ACC112 (cell line): ENCODE measurements around the gene ARPP21.

Experiments
- H2AFZ ChIP-seq: fragments of 200-600 bp; sonication (generic); one replicate; pipeline ENCODE4 v1.6.0; 2017; ENCODE audit warnings: antibody characterized with exemption, low read length; ENCODE audit not compliant: unreplicated experiment
- H3K27ac ChIP-seq: fragments of 200-600 bp; sonication (generic); 2 replicates; pipeline ENCODE4 v1.5.1; 2014; ENCODE audit warnings: low read depth, mild to moderate bottlenecking, antibody characterized with exemption, low read length, moderate library complexity
- H3K27me3 ChIP-seq: fragments of 200-600 bp; sonication (generic); 2 replicates; pipeline ENCODE4 v1.6.1; 2014; ENCODE audit warnings: mild to moderate bottlenecking, antibody characterized with exemption, low read length, moderate library complexity, mixed read lengths; ENCODE audit not compliant: insufficient read depth
- H3K36me3 ChIP-seq: fragments of 200-600 bp; sonication (generic); 2 replicates; pipeline ENCODE4 v1.6.1; 2016; ENCODE audit warnings: mild to moderate bottlenecking, antibody characterized with exemption, low read length, moderate library complexity, mixed read lengths; ENCODE audit not compliant: insufficient read depth
- H3K4me1 ChIP-seq: fragments of 200-600 bp; sonication (generic); one replicate; pipeline ENCODE4 v1.6.1; 2016; ENCODE audit warnings: low read length, mixed read lengths; ENCODE audit not compliant: insufficient read depth, unreplicated experiment, control insufficient read depth
- H3K4me3 ChIP-seq: fragments of 200-600 bp; sonication (generic); 2 replicates; pipeline ENCODE4 v1.5.1; 2014; ENCODE audit warnings: mild to moderate bottlenecking, low read depth, low read length
- H3K79me2 ChIP-seq: fragments of 200-600 bp; sonication (generic); one replicate; pipeline ENCODE4 v1.6.0; 2016; ENCODE audit warnings: low read length; ENCODE audit not compliant: control insufficient read depth, unreplicated experiment, insufficient read depth

ARPP21 gene

GRCh38 chr3:35751207-35751606 is 111.9 kb downstream of the ARPP21 start:
- no peak overlapping the region for H3K27ac ChIP-seq
- no peaks in the 10 kb centered on the region for H3K36me3 ChIP-seq
- H3K79me2 ChIP-seq: no peaks in the 10 kb centered on the region
- H3K4me1 ChIP-seq: no peaks in the 10 kb centered on the region
- H2AFZ ChIP-seq: no peak overlapping the region
- H3K4me3 ChIP-seq: no peak overlapping the region
- no peaks in the 10 kb centered on the region for H3K27me3 ChIP-seq

DNA sequence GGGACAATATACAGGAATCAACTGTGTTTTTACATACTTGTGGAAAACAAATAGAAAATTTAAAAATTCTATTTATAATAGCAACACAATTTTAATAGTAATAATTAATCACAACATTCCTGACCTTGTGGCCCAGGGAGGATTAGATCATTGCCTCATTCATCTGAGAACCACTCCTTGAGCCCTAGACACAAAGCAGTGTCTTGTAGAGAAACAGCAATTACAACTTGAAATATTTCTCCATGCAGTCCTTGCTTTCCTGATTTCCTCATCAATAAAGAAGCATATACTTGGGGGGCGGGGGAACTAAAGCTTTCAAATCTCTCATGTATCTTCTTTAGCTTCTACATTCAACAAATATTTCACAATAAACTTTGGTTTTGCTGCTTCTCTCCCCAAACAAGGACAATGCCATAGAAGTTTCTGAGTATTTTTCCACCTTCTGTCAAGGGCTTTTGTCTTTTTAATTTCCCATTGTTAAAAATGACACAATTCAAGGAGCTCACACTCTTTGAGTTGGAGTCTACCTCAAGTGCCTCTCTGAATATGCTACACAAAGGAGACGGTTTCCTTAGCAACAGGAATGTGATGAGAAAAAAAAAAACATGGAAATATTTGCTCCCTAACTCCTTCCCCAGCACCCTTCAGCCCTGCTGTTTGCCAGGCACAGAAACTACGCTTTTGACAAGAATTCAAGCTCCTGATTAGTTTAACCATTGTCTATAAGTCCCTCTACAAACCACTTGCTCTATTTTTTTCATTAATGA is 118.8 kb downstream of the ARPP21 start:
- no peak overlapping the region for H3K27ac ChIP-seq
- no peak overlapping the region for H3K4me3 ChIP-seq
- H3K27me3 ChIP-seq: no peaks in the 10 kb centered on the region
- no peaks in the 10 kb centered on the region for H3K4me1 ChIP-seq
- H2AFZ ChIP-seq: no peak overlapping the region
- H3K36me3 ChIP-seq: no peaks in the 10 kb centered on the region
- no peaks in the 10 kb centered on the region for H3K79me2 ChIP-seq

- no peaks in the 10 kb centered on the region for H3K27me3 ChIP-seq
- H2AFZ ChIP-seq: no peak overlapping the region
- H3K36me3 ChIP-seq: no peaks in the 10 kb centered on the region
Measured at GRCh38 chr3:35760146-35760545, 120.8 kb downstream of the ARPP21 start.

GRCh38 chr3:35761311-35761710 is 122.0 kb downstream of the ARPP21 start:
- Histone ChIP-seq H3K27me3 (no peaks in the 10 kb centered on the region), H3K4me1 (no peaks in the 10 kb centered on the region), H3K4me3 (no peak overlapping the region), H2AFZ (no peak overlapping the region), H3K36me3 (no peaks in the 10 kb centered on the region), H3K27ac (no peak overlapping the region), H3K79me2 (no peaks in the 10 kb centered on the region)

More at GRCh38 chr3:35760146-35760545, 120.8 kb downstream of the ARPP21 start:
- H3K4me3 ChIP-seq: no peak overlapping the region
- H3K79me2 ChIP-seq: no peaks in the 10 kb centered on the region
- H3K4me1 ChIP-seq: no peaks in the 10 kb centered on the region
- no peak overlapping the region for H3K27ac ChIP-seq

DNA sequence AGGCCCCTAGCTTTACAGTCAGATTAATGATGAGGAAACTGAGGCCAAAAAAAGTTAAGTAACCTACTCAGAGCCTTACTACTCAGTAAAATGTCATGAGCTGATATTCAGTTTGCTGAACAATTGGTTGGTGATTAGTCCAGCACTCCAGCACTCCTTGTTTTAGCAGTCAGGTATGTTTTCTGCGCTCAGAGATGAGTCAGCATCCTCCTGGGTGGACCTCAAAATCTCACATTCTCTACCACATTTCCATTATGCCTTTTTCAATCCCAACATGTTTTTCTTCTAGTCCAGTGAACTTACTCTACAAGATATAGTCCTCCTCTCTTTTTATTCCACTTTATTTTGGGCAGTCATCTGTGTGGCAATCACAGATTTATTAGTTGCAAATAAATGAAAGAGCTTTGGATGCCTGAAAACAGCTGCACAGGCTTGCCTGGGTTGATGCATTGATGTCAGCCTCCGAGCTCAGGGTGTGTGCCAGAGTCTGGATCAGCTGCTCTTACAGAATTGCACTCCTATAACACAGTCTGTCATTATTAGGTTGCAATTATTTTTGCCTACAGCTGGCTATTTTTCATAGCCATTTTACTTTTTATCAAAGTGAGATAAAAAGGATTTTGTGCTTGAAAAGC is 133.2 kb downstream of the ARPP21 start:
- H2AFZ ChIP-seq: no peak overlapping the region
- no peaks in the 10 kb centered on the region for H3K36me3 ChIP-seq
- H3K27ac ChIP-seq: no peak overlapping the region
- no peaks in the 10 kb centered on the region for H3K4me1 ChIP-seq
- no peaks in the 10 kb centered on the region for H3K79me2 ChIP-seq
- no peak overlapping the region for H3K4me3 ChIP-seq
- no peaks in the 10 kb centered on the region for H3K27me3 ChIP-seq

- H3K27me3 ChIP-seq: no peaks in the 10 kb centered on the region
- no peaks in the 10 kb centered on the region for H3K79me2 ChIP-seq
- H3K36me3 ChIP-seq: no peaks in the 10 kb centered on the region
- H3K4me3 ChIP-seq: no peak overlapping the region
- no peak overlapping the region for H2AFZ ChIP-seq
- H3K4me1 ChIP-seq: no peaks in the 10 kb centered on the region
- H3K27ac ChIP-seq: no peak overlapping the region
Measured at GRCh38 chr3:35773417-35773816, 134.1 kb downstream of the ARPP21 start.

DNA sequence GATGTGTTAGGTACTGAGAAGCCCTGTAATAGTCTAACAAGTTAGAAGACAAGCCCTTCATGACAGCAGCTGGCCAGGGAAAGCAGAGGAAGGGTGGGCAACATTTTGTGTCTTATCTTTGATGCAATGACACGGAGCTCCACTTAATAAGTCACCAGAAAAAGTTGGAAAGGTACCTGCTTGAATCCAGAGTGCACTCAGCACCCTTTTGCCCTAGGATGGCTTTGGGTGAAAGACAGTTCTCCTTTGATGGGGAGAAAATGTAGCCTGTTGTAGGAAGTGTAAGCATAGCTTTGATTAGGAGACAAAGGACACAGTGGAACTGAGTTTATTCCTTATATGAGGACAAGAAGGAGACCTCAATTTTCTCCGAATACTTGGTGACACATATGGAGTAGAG is 137.0 kb downstream of the ARPP21 start:
- Histone ChIP-seq H3K4me1 (no peaks in the 10 kb centered on the region), H3K27ac (no peak overlapping the region), H3K27me3 (peaks cover 4% of the 10 kb centered on the region; the same call in 1 of the 2 replicates), H2AFZ (no peak overlapping the region), H3K36me3 (no peaks in the 10 kb centered on the region), H3K79me2 (no peaks in the 10 kb centered on the region), H3K4me3 (no peak overlapping the region)

- no peak overlapping the region for H3K27ac ChIP-seq
- H3K4me1 ChIP-seq: no peaks in the 10 kb centered on the region
- peaks cover 4% of the 10 kb centered on the region; the same call in 1 of the 2 replicates for H3K27me3 ChIP-seq
- H3K4me3 ChIP-seq: no peak overlapping the region
- no peaks in the 10 kb centered on the region for H3K36me3 ChIP-seq
- H3K79me2 ChIP-seq: no peaks in the 10 kb centered on the region
- no peak overlapping the region for H2AFZ ChIP-seq
Measured at GRCh38 chr3:35777065-35777464, 137.7 kb downstream of the ARPP21 start.

DNA sequence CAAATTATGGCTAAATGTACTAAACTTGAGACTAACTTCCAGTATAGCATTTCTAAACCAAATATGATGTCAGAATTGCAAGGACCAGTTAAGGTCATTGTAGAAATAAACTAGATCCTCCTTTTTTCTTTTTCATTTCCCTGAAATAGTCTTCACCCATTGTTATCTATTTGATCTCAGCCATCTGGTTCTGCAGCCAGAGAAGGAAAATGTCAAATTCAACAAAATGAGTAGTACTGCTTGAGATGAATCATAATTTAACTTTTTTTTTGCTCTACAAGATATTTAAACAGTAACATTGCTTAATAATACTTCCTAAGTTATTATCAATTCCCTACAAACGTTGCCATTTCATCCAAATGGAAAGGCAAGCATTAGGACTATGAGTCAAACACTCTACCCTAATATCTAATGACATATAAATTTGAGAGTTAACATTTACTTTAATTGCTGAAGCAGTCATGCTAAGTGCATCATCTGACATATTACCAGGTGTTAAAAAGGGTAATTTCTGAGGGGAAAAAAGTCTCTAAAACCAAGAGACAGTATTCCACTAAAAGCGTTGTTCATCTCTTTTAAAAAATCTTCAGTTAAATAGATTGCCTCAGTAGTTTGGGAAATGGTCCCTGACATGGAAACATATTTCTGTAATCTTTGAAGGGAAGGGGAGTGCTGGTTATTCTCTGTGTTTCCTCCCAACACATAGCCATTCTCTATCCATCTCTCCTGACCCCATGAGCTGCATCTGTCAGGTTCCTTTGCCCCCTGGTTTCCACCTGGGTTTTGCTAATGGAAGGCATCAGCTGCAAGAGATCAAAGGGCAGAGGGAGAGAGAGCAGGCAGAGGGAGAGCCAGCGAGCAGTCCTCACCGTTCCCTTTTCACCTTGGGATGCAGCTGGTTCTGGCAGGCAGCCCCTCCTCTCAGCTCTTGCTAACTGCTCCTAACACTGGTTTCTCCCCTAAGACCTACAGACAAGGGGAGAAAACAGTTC is 138.5 kb downstream of the ARPP21 start:
- Histone ChIP-seq H3K79me2 (no peaks in the 10 kb centered on the region), H3K4me3 (no peak overlapping the region), H3K27me3 (peaks cover 4% of the 10 kb centered on the region; the same call in 1 of the 2 replicates), H2AFZ (no peak overlapping the region), H3K4me1 (no peaks in the 10 kb centered on the region), H3K27ac (no peak overlapping the region), H3K36me3 (no peaks in the 10 kb centered on the region)

GRCh38 chr3:35779611-35780010 is 140.3 kb downstream of the ARPP21 start:
- Histone ChIP-seq H3K79me2 (no peaks in the 10 kb centered on the region), H3K36me3 (no peaks in the 10 kb centered on the region), H3K4me3 (no peak overlapping the region), H3K27me3 (peaks cover 4% of the 10 kb centered on the region; the same call in 1 of the 2 replicates), H3K4me1 (no peaks in the 10 kb centered on the region), H3K27ac (no peak overlapping the region), H2AFZ (no peak overlapping the region)
